HL-60/S4 (cell line): ENCODE results near the gene PHB1.
"Not testable (repeated sequence)": the region's sequence is repeated elsewhere in the genome, so short reads cannot be mapped to it uniquely, and the experiment has no call there.

Source experiments
- in situ Hi-C: fragments of 300-500 bp; cut with MboI; formaldehyde crosslinking; loops from 2 replicates; pipeline ENCODE4 v1.14.3; 2022; ENCODE audit warnings: low sequenced_read_pairs

Gene PHB1

DNA sequence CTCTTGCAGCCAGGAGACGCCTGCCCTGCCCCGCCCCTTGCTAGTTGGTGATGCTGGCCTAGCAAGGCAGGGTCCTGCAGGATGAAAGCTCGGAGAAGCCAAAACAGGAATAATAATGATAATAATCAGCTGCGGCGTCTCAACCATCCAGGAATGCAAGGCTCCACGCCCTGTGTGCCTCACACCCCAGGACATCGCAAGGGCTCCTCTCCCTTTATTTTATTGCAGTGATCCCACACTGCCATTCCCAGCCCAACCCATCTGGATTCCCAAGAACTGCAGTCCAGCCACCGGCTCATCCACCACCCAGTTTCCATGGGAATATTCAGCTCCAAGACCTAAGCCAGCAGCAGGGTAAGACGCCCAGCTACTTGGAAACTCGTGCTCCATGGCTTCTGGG lies 31.6 kb downstream of the PHB1 start:
- in situ Hi-C loops, result loop anchor here (5.0 kb wide), 1 partner anchor 66 kb away; no protein-coding TSS in a partner anchor

GRCh38 chr17:49382556-49382955 lies 32.1 kb downstream of the PHB1 start:
- in situ Hi-C loops, result loop anchor here (5.0 kb wide), 1 partner anchor 65 kb away; no protein-coding TSS in a partner anchor

DNA sequence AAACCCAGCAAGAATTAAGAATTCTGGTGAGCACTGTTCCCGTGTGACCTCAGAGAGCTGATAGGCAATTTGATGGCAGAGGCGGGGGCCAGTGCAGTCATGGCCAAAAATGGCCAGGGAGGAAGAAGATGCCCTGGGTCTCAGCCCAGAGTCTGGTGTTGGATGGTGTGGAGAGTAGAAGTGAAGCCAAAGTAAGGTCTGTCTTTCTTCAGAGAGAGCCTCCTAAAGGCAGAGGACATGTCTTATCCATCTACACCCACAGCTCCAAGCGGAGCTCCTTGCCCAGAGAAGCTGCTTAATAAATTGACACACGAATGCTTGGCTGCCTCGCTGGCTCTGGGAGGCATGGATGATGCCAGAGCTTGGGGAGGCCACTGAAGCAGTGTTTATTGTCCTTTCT lies 32.9 kb downstream of the PHB1 start:
- in situ Hi-C loops, result loop anchor here (5.0 kb wide), 1 partner anchor 64 kb away; no protein-coding TSS in a partner anchor

- in situ Hi-C loops, result loop anchor here (5.0 kb wide), 1 partner anchor 64 kb away; no protein-coding TSS in a partner anchor
Observed at GRCh38 chr17:49381033-49381432, 33.6 kb downstream of the PHB1 start.

GRCh38 chr17:49379926-49380325 lies 34.8 kb downstream of the PHB1 start:
- in situ Hi-C loops, result loop anchor here (5.0 kb wide), 1 partner anchor 63 kb away; no protein-coding TSS in a partner anchor

DNA sequence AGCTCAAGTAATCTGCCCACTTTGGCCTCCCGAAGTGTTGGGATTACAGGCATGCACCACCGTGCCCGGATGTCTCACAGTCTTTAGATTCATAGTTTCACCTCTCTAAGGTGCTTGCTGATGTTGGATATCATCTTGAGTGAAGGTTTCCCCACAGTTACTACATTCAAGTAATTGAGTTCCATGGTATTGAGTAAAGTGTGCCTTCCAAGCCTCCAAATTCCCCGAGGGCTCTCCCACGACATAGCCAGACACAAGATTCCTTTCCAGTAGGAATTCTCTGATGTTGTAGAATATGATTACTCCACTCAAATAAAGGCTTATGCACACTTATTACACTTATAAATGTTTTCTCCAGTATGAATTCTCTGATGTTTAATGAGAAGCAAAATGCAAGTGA lies 36.4 kb downstream of the PHB1 start:
- in situ Hi-C loops, result no loop called here

- in situ Hi-C loops, result no loop called here
Observed at GRCh38 chr17:49375544-49375943, 39.1 kb downstream of the PHB1 start.

DNA sequence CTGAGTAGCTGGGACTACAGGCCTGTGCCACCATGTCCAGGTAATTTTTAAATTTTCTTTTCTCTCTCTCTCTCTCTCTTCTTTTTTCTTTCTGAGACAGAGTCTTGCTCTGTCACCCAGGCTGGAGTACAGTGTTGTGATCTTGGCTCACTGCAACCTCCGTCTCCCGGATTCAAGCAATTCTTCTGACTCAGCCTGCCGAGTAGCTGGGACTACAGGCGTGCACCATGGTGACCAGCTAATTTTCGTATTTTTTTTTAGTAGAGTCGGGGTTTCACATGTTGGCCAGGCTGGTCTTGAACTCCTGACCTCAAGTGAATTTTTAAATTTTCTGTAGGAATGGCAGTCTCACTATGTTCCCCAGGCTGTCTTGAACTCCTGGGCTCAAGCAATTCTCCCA lies 41.6 kb downstream of the PHB1 start:
- in situ Hi-C loops, result no loop called here

- in situ Hi-C loops, result no loop called here
Observed at GRCh38 chr17:49372425-49372824, 42.3 kb downstream of the PHB1 start.

- in situ Hi-C loops, result no loop called here
Observed at GRCh38 chr17:49370971-49371834, 43.5 kb downstream of the PHB1 start.

GRCh38 chr17:49369760-49370159 lies 44.9 kb downstream of the PHB1 start:
- in situ Hi-C loops, result no loop called here

GRCh38 chr17:49369089-49369488 lies 45.6 kb downstream of the PHB1 start:
- in situ Hi-C loops, result no loop called here

DNA sequence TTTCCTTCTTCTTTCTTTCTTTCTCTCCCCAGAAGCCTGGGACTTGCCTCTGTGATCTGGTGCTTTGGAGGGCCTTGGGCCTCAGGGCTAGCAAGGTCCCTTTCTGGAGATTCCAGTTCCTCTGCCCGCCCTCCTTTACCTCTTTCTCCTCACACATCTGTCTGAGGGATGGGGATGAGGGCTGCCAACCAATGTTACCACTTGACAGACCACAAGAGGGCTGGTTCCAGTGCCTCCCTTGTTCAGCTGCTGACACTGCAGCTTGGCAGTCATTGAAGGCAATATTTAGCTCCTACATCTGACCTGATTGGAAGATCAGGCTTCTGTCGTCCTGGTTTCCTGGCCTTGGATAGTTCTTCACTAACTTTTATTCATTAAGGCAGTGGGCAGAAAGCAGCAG lies 49.0 kb downstream of the PHB1 start:
- in situ Hi-C loops, result no loop called here

- in situ Hi-C loops, result not testable (repeated sequence)
Observed at GRCh38 chr17:49365126-49365525, 49.6 kb downstream of the PHB1 start.

GRCh38 chr17:49364119-49364518 lies 50.6 kb downstream of the PHB1 start:
- in situ Hi-C loops, result no loop called here

- in situ Hi-C loops, result no loop called here
Observed at GRCh38 chr17:49363251-49363650, 51.4 kb downstream of the PHB1 start.

- in situ Hi-C loops, result no loop called here
Observed at GRCh38 chr17:49362723-49363117, 52.0 kb downstream of the PHB1 start.

DNA sequence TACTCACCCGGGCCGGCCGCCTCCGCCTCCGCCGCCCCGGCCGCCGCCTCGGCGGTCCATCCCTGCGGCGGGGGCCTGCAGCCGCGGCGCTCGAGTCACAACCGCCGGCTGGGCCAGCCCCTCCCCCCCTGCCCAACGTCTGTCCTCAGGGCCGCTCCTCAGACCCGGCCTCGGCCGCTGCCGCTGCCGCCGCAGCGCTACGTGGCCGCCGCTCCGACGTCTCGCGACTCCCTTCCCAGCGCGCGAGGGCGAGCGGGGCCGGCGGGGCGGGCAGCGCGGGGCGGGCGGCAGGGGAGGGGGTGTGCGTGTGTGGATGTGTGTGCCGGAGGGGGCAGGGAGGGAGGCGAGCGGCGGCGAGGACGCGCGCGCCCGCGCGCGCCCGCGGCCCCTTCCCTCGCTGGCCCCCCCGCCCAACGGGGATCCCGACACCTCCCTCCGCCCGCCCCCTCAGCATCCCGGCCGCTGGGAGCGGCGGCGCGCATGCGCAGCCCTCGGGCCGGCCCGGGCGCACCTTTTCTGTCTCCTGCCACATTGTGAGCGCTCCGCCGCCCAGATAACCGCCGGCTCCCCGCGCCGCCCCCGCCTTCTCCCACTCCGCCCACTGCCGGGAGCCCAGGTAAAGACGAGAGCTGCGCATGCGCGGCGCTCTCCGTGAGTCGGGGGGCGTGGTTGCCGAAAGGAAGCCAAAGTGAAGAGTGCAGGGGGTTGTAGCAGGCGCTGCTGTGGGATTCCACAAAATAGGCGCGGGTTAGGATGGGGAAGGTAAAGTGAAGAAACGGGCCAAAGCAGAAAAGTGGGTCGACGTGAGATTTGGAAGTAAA lies 52.6 kb downstream of the PHB1 start, which contains the start of gene ZNF652:
Gene ZNF652 (minus strand): TSS at position 349 of the 821 bp plus-strand sequence. CDS start 44,525 bp downstream, outside the sequence.
- in situ Hi-C loops, result no loop called here

- in situ Hi-C loops, result no loop called here
Observed at GRCh38 chr17:49361129-49361901, 53.4 kb downstream of the PHB1 start.

DNA sequence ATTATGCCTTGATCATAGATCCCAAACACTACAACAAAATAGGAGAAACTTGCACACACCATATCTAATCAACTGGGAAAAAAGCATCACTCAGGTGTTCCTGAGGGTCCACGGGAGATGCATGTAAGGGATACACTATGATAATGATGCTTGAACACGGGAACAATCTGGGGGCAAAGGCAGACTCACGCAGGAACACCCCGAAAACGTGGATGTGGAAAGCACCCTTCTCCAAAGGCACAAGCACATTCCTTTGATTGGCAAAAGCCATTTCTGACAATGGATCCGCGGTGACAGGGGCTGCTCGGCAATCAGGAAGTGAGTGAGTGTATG lies 53.9 kb downstream of the PHB1 start:
- in situ Hi-C loops, result no loop called here
